HepG2 (cell line): ENCODE measurements around the gene LSM14B. TPM values are rescaled to one million over a fixed set of nuclear protein-coding genes. Genes with fewer than 3 reads are reported as not detected.

Experiments
- DNMT3B ChIP-seq: conservative IDR thresholded peaks from 2 replicates; pipeline ENCODE4 v1.6.1; 2016; ENCODE audit warnings: missing biosample characterization, control low read depth
- ELF3 ChIP-seq: IDR thresholded peaks from 2 replicates; pipeline ENCODE4 v1.6.1; 2016; ENCODE audit warnings: missing genetic modification reagents, missing compliant biosample characterization
- FIP1L1 ChIP-seq: fragments of 200-400 bp; formaldehyde crosslinking; IDR thresholded peaks from 2 replicates; pipeline ENCODE4 v1.6.1; 2018; ENCODE audit warnings: low read depth, mild to moderate bottlenecking, low read length, moderate library complexity, borderline replicate concordance; ENCODE audit not compliant: insufficient read depth
- HES4 ChIP-seq: sonication (generic); formaldehyde crosslinking; IDR thresholded peaks from 2 replicates; pipeline ENCODE4 v1.9.0; 2021; ENCODE audit warnings: mild to moderate bottlenecking, missing genetic modification reagents, borderline replicate concordance
- IKZF1 ChIP-seq: fragments of 450-650 bp; IDR thresholded peaks from 2 replicates; pipeline ENCODE4 v1.7.1; 2016
- RXRA ChIP-seq: sonication (generic); formaldehyde crosslinking; IDR thresholded peaks from 2 replicates; pipeline ENCODE4 v1.5.1; 2020; ENCODE audit warnings: missing genetic modification reagents
- RXRB ChIP-seq: IDR thresholded peaks from 2 replicates; pipeline ENCODE4 v1.6.1; 2016; ENCODE audit warnings: borderline replicate concordance, missing genetic modification reagents, missing compliant biosample characterization
- TAF15 ChIP-seq: fragments of 200-400 bp; formaldehyde crosslinking; IDR thresholded peaks from one replicate; pipeline ENCODE4 v1.6.1; 2018; ENCODE audit warnings: mild to moderate bottlenecking, low read depth, low read length; ENCODE audit not compliant: poor library complexity, severe bottlenecking
- YY1 ChIP-seq: IDR thresholded peaks from 2 replicates; pipeline ENCODE4 v1.6.1; 2011; ENCODE audit warnings: low read length, low read depth, moderate library complexity, mild to moderate bottlenecking; ENCODE audit not compliant: insufficient read depth, insufficient replicate concordance
- ZNF317 ChIP-seq: sonication (generic); formaldehyde crosslinking; IDR thresholded peaks from 2 replicates; pipeline ENCODE4 v1.5.0; 2020; ENCODE audit warnings: mild to moderate bottlenecking, missing genetic modification reagents
- ZNF350 ChIP-seq: sonication (generic); formaldehyde crosslinking; IDR thresholded peaks from 2 replicates; pipeline ENCODE4 v1.4.0; 2020; ENCODE audit warnings: mild to moderate bottlenecking, low read depth, missing genetic modification reagents, borderline replicate concordance
- polyA plus RNA-seq, 8 experiments: library from polyadenylated mRNA; depleted of rRNA in 3 of 8; stranded (reverse) in 7 of 8; unstranded in 1 of 8; fragments of >200 nt; fragmentation: Illumina TruSeq in 4 of 8; extraction: Trizol in 4 of 8; gene quantifications; 2 replicates each; pipeline versions ENCODE4 v1.2.1 to v1.2.3, GENCODE V29; 2011 to 2016; ENCODE audit warnings: low read depth in 4 of 8, missing spikeins in 1 of 8, mixed read lengths in 1 of 8; ENCODE audit not compliant: insufficient read depth in 1 of 8
- total RNA-seq, 5 experiments: library from RNA; depleted of rRNA; stranded (reverse); fragments of >200 nt; fragmentation: Illumina TruSeq; extraction: Trizol; gene quantifications; 2 replicates each; pipeline ENCODE4 v1.2.3, GENCODE V29; 2016; ENCODE audit warnings: low read depth in 1 of 5
- TF ChIP-seq, protein P1 (sequence below): sonication (generic); formaldehyde crosslinking; IDR thresholded peaks from 2 replicates; pipeline ENCODE4 v1.9.0; 2021; ENCODE audit warnings: missing genetic modification reagents, borderline replicate concordance
- TF ChIP-seq, protein P2 (sequence below): sonication (generic); formaldehyde crosslinking; IDR thresholded peaks from 2 replicates; pipeline ENCODE4 v1.8.1; 2022; ENCODE audit warnings: low read depth, mild to moderate bottlenecking, missing genetic modification reagents
- TF ChIP-seq, protein P3 (sequence below): sonication (generic); formaldehyde crosslinking; IDR thresholded peaks from 2 replicates; pipeline ENCODE4 v1.4.0; 2020; ENCODE audit warnings: missing genetic modification reagents; ENCODE audit errors: not compliant biosample characterization
- TF ChIP-seq, protein P4 (sequence below): sonication (generic); formaldehyde crosslinking; IDR thresholded peaks from 2 replicates; pipeline ENCODE4 v1.4.0; 2020; ENCODE audit warnings: missing genetic modification reagents, borderline replicate concordance

The LSM14B gene
- total and polyA plus RNA-seq, 2 of the 13 experiments (the other 11 are each of a cell fraction or from before 2014, with no cell fraction given): 43.3 to 79.2 TPM

DNA sequence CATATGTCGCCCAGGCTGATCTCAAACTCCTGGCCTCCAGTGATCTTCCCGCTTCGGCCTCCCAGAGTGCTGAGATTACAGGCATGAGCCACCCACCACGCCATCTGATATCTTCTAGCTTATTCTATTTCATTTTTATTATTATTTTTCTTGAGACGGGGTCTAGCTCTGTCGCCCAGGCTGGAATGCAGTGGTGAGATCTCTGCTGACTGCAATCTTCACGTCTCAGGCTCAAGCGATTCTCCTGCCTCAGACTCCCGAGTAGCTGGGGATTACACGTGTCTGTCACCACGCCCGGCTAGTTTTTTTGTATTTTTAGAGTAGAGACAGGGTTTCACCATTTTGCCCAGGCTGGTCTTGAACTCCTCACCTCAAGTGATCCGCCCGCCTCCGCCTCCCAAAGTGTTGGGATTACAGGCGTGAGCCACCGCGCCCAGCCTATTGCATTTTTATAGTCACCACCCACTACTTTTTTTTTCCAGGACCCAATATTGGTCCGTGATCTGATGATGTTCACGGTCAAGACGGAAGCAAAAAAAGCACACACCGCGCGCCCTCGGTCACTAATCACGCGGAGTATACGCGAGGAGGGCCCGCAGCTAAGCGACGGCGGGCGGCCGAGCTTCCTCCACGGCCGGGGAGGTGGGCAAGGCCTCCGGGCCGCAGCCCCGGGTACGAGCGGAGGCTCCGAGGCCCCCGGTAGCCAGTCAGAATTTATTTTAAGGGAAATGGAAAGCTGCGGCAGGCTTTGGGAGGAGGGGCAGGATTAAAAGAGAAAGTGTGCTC lies 1.1 kb upstream of the LSM14B start (continued):
- TF ChIP-seq ZNF350 (CRISPR knock-in tag): peak; percentile 65; the same call in 1 of the 2 replicates
- TF ChIP-seq, protein P1, sequence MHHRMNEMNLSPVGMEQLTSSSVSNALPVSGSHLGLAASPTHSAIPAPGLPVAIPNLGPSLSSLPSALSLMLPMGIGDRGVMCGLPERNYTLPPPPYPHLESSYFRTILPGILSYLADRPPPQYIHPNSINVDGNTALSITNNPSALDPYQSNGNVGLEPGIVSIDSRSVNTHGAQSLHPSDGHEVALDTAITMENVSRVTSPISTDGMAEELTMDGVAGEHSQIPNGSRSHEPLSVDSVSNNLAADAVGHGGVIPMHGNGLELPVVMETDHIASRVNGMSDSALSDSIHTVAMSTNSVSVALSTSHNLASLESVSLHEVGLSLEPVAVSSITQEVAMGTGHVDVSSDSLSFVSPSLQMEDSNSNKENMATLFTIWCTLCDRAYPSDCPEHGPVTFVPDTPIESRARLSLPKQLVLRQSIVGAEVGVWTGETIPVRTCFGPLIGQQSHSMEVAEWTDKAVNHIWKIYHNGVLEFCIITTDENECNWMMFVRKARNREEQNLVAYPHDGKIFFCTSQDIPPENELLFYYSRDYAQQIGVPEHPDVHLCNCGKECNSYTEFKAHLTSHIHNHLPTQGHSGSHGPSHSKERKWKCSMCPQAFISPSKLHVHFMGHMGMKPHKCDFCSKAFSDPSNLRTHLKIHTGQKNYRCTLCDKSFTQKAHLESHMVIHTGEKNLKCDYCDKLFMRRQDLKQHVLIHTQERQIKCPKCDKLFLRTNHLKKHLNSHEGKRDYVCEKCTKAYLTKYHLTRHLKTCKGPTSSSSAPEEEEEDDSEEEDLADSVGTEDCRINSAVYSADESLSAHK: no peak
- TF ChIP-seq YY1: no peak
- TF ChIP-seq FIP1L1: peak; percentile 65; the same call in 1 of the 2 replicates
- TF ChIP-seq RXRB (CRISPR knock-in tag): no peak; the same call in 1 of the 2 replicates
- 0 out of 2 replicates have a peak, but pooled peaks have one; percentile 33 for TF ChIP-seq DNMT3B (CRISPR knock-in tag)
- TF ChIP-seq, protein P2, sequence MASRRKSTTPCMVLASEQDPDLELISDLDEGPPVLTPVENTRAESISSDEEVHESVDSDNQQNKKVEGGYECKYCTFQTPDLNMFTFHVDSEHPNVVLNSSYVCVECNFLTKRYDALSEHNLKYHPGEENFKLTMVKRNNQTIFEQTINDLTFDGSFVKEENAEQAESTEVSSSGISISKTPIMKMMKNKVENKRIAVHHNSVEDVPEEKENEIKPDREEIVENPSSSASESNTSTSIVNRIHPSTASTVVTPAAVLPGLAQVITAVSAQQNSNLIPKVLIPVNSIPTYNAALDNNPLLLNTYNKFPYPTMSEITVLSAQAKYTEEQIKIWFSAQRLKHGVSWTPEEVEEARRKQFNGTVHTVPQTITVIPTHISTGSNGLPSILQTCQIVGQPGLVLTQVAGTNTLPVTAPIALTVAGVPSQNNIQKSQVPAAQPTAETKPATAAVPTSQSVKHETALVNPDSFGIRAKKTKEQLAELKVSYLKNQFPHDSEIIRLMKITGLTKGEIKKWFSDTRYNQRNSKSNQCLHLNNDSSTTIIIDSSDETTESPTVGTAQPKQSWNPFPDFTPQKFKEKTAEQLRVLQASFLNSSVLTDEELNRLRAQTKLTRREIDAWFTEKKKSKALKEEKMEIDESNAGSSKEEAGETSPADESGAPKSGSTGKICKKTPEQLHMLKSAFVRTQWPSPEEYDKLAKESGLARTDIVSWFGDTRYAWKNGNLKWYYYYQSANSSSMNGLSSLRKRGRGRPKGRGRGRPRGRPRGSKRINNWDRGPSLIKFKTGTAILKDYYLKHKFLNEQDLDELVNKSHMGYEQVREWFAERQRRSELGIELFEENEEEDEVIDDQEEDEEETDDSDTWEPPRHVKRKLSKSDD (CRISPR knock-in tag): 0 out of 2 replicates have a peak, but pooled peaks have one; percentile 43
- TF ChIP-seq ZNF317: 0 out of 2 replicates have a peak, but pooled peaks have one; percentile 49
- TF ChIP-seq, protein P3, sequence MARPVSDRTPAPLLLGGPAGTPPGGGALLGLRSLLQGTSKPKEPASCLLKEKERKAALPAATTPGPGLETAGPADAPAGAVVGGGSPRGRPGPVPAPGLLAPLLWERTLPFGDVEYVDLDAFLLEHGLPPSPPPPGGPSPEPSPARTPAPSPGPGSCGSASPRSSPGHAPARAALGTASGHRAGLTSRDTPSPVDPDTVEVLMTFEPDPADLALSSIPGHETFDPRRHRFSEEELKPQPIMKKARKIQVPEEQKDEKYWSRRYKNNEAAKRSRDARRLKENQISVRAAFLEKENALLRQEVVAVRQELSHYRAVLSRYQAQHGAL: no peak
- TF ChIP-seq RXRA: peak; percentile 55; the same call in 1 of the 2 replicates
- no peak; the same call in 1 of the 2 replicates for TF ChIP-seq HES4 (CRISPR knock-in tag)
- no peak for TF ChIP-seq IKZF1
- TF ChIP-seq, protein P4, sequence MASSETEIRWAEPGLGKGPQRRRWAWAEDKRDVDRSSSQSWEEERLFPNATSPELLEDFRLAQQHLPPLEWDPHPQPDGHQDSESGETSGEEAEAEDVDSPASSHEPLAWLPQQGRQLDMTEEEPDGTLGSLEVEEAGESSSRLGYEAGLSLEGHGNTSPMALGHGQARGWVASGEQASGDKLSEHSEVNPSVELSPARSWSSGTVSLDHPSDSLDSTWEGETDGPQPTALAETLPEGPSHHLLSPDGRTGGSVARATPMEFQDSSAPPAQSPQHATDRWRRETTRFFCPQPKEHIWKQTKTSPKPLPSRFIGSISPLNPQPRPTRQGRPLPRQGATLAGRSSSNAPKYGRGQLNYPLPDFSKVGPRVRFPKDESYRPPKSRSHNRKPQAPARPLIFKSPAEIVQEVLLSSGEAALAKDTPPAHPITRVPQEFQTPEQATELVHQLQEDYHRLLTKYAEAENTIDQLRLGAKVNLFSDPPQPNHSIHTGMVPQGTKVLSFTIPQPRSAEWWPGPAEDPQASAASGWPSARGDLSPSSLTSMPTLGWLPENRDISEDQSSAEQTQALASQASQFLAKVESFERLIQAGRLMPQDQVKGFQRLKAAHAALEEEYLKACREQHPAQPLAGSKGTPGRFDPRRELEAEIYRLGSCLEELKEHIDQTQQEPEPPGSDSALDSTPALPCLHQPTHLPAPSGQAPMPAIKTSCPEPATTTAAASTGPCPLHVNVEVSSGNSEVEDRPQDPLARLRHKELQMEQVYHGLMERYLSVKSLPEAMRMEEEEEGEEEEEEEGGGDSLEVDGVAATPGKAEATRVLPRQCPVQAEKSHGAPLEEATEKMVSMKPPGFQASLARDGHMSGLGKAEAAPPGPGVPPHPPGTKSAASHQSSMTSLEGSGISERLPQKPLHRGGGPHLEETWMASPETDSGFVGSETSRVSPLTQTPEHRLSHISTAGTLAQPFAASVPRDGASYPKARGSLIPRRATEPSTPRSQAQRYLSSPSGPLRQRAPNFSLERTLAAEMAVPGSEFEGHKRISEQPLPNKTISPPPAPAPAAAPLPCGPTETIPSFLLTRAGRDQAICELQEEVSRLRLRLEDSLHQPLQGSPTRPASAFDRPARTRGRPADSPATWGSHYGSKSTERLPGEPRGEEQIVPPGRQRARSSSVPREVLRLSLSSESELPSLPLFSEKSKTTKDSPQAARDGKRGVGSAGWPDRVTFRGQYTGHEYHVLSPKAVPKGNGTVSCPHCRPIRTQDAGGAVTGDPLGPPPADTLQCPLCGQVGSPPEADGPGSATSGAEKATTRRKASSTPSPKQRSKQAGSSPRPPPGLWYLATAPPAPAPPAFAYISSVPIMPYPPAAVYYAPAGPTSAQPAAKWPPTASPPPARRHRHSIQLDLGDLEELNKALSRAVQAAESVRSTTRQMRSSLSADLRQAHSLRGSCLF (CRISPR knock-in tag): no peak
- TF ChIP-seq ELF3 (CRISPR knock-in tag): no peak; the same call in 1 of the 2 replicates
- peak; percentile 68 for TF ChIP-seq TAF15
